Panc1 (cell line): ENCODE results near the gene TRAPPC12. TPM values are rescaled to one million over a fixed set of nuclear protein-coding genes. Genes with fewer than 3 reads are reported as not detected.

ENCODE experiments used
- ATAC-seq: fragments of 200-7000 bp; cut with Tn5 transposase; 2 replicates; pipeline ENCODE4 v1.9.1; 2020; ENCODE audit warnings: mild to moderate bottlenecking, moderate library complexity
- BruUV-seq: library from RNA; stranded (reverse); fragments of 400-500 nt; replicated peaks from 2 replicates; lab custom pipeline; 2021; lab: Mats Ljungman, UMichigan
- CTCF ChIA-PET: fragments of 300-600 bp; sonication (Branson Sonifier 250); formaldehyde crosslinking; loops from one replicate; lab custom pipeline; 2022; ENCODE audit warnings: antibody characterized with exemption; lab: Charles Lee
- POLR2A ChIA-PET: fragments of 300-600 bp; sonication (Branson Sonifier 250); formaldehyde crosslinking; loops from one replicate; lab custom pipeline; 2022; ENCODE audit warnings: antibody characterized with exemption; lab: Charles Lee
- DNase-seq: peaks from one replicate; pipeline ENCODE4 v3.0.0-alpha.2; 2010; ENCODE audit warnings: low read depth, low spot score
- H3K27ac ChIP-seq: 2 replicates; pipeline ENCODE4 v1.5.1; 2011; ENCODE audit warnings: mild to moderate bottlenecking, low read length, inconsistent platforms
- H3K27me3 ChIP-seq: fragments of 200-500 bp; sonication (Bioruptor generic); 2 replicates; pipeline ENCODE4 v1.6.0; 2014; ENCODE audit warnings: low read length, inconsistent platforms; ENCODE audit not compliant: control insufficient read depth, insufficient read depth
- H3K36me3 ChIP-seq: fragments of 200-500 bp; sonication (Bioruptor generic); 2 replicates; pipeline ENCODE4 v1.5.1; 2014; ENCODE audit warnings: inconsistent platforms, mild to moderate bottlenecking, low read length, moderate library complexity; ENCODE audit not compliant: control insufficient read depth, insufficient read depth
- H3K4me1 ChIP-seq: 2 replicates; pipeline ENCODE4 v1.5.1; 2011; ENCODE audit warnings: inconsistent platforms, mild to moderate bottlenecking, low read length, moderate library complexity; ENCODE audit not compliant: control insufficient read depth, insufficient read depth
- H3K4me3 ChIP-seq, 2 experiments: 2 replicates each; pipeline ENCODE4 v1.5.1; 2011 to 2012; ENCODE audit warnings: low read depth in 2 of 2, low read length in 2 of 2, mild to moderate bottlenecking in 2 of 2, inconsistent platforms in 1 of 2, moderate library complexity in 1 of 2
- H3K9me3 ChIP-seq: fragments of 200-500 bp; sonication (Bioruptor generic); 2 replicates; pipeline ENCODE4 v1.5.1; 2014; ENCODE audit warnings: low read depth, mild to moderate bottlenecking, inconsistent platforms, low read length, moderate library complexity; ENCODE audit not compliant: control insufficient read depth, insufficient read depth
- POLR2AphosphoS5 ChIP-seq: IDR thresholded peaks from 2 replicates; pipeline ENCODE4 v1.6.1; 2012; ENCODE audit warnings: mild to moderate bottlenecking, low read depth, low read length, moderate library complexity
- SIN3A ChIP-seq: IDR thresholded peaks from 2 replicates; pipeline ENCODE4 v1.6.1; 2012; ENCODE audit warnings: low read depth, mild to moderate bottlenecking, low read length, moderate library complexity, borderline replicate concordance; ENCODE audit not compliant: insufficient read depth
- TCF7L2 ChIP-seq: IDR thresholded peaks from 2 replicates; pipeline ENCODE4 v1.6.1; 2011; ENCODE audit warnings: mild to moderate bottlenecking, low read depth, low read length, inconsistent platforms
- in situ Hi-C: cut with HindIII; loops from 2 replicates; pipeline ENCODE4 v1.10.0; 2016; ENCODE audit warnings: low sequenced_read_pairs, low pct_unique_long_range_greater_than_20kb
- intact Hi-C: fragments of 100-400 bp; cut with micrococcal nuclease; formaldehyde crosslinking; loops from one replicate; pipeline ENCODE4 v1.10.0; 2022; ENCODE audit not compliant: unreplicated experiment
- total RNA-seq: library from RNA; stranded (reverse); gene quantifications from one replicate; pipeline ENCODE4 v1.2.1, GENCODE V29; 2021; ENCODE audit not compliant: unreplicated experiment
- TF ChIP-seq, protein P1 (sequence below): fragments of 450-650 bp; IDR thresholded peaks from 2 replicates; pipeline ENCODE4 v1.5.1; 2017; ENCODE audit warnings: mild to moderate bottlenecking
- TF ChIP-seq, protein P2 (sequence below), 2 experiments: IDR thresholded peaks; 2 replicates each; pipeline ENCODE4 v1.6.1; 2011 to 2012; ENCODE audit warnings: low read depth in 2 of 2, control low read depth in 1 of 2, low read length in 1 of 2, mild to moderate bottlenecking in 1 of 2, moderate library complexity in 1 of 2; ENCODE audit not compliant: insufficient read depth in 1 of 2

The TRAPPC12 gene
- total RNA-seq, 1 experiment from 2014 or later, result 78.7 TPM

DNA sequence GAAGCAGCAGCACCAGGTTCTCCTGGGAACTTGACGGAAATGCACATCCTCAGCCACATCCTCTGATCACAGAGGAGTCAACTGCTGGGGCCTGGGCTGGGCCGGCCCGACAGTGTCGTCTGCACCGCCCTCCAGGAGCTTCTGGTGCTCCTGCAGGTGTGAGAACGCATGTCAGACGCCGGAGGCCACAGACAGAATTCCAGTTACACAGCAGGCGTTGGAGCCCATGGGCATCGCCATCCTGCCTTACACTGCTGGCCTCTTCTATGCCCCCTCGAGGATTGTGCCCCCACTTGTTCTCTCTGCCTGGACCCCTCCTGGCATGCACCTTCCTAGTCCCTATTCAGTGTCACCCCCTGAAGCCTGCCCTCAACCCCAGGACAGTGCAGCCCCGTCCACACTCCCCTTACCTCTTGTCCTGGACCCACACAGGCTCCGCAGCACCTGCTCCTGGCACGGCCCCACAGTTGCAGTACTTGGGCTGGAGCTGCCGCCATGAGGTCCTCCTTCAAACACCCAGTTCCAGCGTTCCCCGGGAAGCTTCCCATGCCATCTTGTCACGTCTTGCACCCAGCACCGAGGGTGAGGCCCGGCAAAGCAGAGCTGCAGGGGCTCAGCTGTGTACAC, 102.4 kb downstream of the TRAPPC12 start:
- ATAC-seq (no peak), DNase-seq (no peak)
- POLR2A ChIA-PET, result no interaction called here
- Histone ChIP-seq H3K4me1 (no peaks in the 10 kb centered on the region; the same call in 1 of the 2 replicates), H3K27ac (no peak overlapping the region), H3K9me3 (no peaks in the 10 kb centered on the region), H3K27me3 (no peaks in the 10 kb centered on the region), H3K4me3 (no peak overlapping the region), H3K36me3 (no peaks in the 10 kb centered on the region)
- no TSS peak for BruUV-seq
- CTCF ChIA-PET, result interaction anchor here (0.5 kb wide), 1 partner anchor 469 kb away, joined by 5 read pairs; no protein-coding TSS in a partner anchor
- TF ChIP-seq POLR2AphosphoS5 (no peak), SIN3A (no peak), TCF7L2 (no peak)
- TF ChIP-seq, protein P1, sequence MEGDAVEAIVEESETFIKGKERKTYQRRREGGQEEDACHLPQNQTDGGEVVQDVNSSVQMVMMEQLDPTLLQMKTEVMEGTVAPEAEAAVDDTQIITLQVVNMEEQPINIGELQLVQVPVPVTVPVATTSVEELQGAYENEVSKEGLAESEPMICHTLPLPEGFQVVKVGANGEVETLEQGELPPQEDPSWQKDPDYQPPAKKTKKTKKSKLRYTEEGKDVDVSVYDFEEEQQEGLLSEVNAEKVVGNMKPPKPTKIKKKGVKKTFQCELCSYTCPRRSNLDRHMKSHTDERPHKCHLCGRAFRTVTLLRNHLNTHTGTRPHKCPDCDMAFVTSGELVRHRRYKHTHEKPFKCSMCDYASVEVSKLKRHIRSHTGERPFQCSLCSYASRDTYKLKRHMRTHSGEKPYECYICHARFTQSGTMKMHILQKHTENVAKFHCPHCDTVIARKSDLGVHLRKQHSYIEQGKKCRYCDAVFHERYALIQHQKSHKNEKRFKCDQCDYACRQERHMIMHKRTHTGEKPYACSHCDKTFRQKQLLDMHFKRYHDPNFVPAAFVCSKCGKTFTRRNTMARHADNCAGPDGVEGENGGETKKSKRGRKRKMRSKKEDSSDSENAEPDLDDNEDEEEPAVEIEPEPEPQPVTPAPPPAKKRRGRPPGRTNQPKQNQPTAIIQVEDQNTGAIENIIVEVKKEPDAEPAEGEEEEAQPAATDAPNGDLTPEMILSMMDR, result no peak
- TF ChIP-seq, protein P2, sequence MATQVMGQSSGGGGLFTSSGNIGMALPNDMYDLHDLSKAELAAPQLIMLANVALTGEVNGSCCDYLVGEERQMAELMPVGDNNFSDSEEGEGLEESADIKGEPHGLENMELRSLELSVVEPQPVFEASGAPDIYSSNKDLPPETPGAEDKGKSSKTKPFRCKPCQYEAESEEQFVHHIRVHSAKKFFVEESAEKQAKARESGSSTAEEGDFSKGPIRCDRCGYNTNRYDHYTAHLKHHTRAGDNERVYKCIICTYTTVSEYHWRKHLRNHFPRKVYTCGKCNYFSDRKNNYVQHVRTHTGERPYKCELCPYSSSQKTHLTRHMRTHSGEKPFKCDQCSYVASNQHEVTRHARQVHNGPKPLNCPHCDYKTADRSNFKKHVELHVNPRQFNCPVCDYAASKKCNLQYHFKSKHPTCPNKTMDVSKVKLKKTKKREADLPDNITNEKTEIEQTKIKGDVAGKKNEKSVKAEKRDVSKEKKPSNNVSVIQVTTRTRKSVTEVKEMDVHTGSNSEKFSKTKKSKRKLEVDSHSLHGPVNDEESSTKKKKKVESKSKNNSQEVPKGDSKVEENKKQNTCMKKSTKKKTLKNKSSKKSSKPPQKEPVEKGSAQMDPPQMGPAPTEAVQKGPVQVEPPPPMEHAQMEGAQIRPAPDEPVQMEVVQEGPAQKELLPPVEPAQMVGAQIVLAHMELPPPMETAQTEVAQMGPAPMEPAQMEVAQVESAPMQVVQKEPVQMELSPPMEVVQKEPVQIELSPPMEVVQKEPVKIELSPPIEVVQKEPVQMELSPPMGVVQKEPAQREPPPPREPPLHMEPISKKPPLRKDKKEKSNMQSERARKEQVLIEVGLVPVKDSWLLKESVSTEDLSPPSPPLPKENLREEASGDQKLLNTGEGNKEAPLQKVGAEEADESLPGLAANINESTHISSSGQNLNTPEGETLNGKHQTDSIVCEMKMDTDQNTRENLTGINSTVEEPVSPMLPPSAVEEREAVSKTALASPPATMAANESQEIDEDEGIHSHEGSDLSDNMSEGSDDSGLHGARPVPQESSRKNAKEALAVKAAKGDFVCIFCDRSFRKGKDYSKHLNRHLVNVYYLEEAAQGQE (IDR thresholded peaks at IDR 0.05; ENCODE audit: insufficient read depth in 1 of 2, low read depth in 2 of 2, low read length in 1 of 2), result no peak
- in situ Hi-C loops (no loop called here), intact Hi-C loops (no loop called here)

DNA sequence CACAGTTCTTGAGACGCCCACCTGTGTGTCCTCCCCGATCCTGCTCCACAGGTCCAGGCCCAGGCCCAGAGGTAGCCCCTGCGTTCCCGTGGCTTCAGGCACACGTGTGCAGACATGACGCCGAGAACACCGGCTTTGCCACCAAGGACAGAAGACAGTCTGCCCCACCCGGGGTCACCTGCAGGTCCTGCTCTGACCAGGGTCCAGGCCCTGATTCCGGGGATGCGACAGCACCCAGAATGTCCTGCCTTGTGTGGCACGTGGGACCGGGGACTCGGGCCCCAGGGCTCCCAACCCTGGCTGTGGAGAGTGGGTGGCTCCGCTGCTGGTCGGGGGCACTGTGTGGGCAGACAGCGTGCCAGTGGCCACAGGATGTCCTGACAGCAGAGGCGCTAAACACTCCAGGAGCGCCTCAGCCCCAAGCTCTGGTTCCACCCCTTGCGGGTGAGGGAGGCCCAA, 102.9 kb downstream of the TRAPPC12 start:
- Histone ChIP-seq H3K4me3 (no peak overlapping the region), H3K27ac (no peak overlapping the region), H3K36me3 (no peaks in the 10 kb centered on the region), H3K4me1 (no peaks in the 10 kb centered on the region; the same call in 1 of the 2 replicates), H3K27me3 (no peaks in the 10 kb centered on the region), H3K9me3 (no peaks in the 10 kb centered on the region)
- CTCF ChIA-PET, result no interaction called here
- intact Hi-C loops, result no loop called here
- ATAC-seq, result no peak
- no TSS peak for BruUV-seq
- TF ChIP-seq TCF7L2, result no peak
- TF ChIP-seq, protein P1, result no peak
- TF ChIP-seq, protein P2 (IDR thresholded peaks at IDR 0.05; ENCODE audit: insufficient read depth in 1 of 2, low read depth in 2 of 2, low read length in 1 of 2), result no peak
- TF ChIP-seq POLR2AphosphoS5, result no peak
- TF ChIP-seq SIN3A, result no peak
- POLR2A ChIA-PET, result no interaction called here
- no peak for DNase-seq
- in situ Hi-C loops, result no loop called here
